Neuronal stem cell (in vitro differentiated cells): Measurements from ENCODE around the gene HSF2BP. TPM values are rescaled to one million over a fixed set of nuclear protein-coding genes. Genes with fewer than 3 reads are reported as not detected.
"Not testable (repeated sequence)": the region's sequence is repeated elsewhere in the genome, so short reads cannot be mapped to it uniquely, and the experiment has no call there.

Experiments
- DNase-seq: peaks from one replicate; pipeline ENCODE4 v3.0.0-alpha.2; 2013; ENCODE audit warnings: low spot score
- H2AFZ ChIP-seq: one replicate; pipeline ENCODE4 v1.6.1; 2013; ENCODE audit warnings: mild to moderate bottlenecking, low read length, inconsistent platforms
- H2AK5ac ChIP-seq: 2 replicates; pipeline ENCODE4 v1.6.1; 2013; ENCODE audit warnings: low read depth, mild to moderate bottlenecking, inconsistent platforms, low read length, moderate library complexity, mixed read lengths
- H2BK120ac ChIP-seq: 2 replicates; pipeline ENCODE4 v1.6.1; 2013; ENCODE audit warnings: low read depth, mild to moderate bottlenecking, inconsistent platforms, low read length, moderate library complexity, mixed read lengths
- H2BK12ac ChIP-seq: one replicate; pipeline ENCODE4 v1.6.1; 2013; ENCODE audit warnings: low read length, inconsistent platforms
- H2BK15ac ChIP-seq: 2 replicates; pipeline ENCODE4 v1.6.1; 2013; ENCODE audit warnings: mild to moderate bottlenecking, low read length, inconsistent platforms, mixed read lengths
- H2BK5ac ChIP-seq: one replicate; pipeline ENCODE4 v1.6.1; 2013; ENCODE audit warnings: inconsistent platforms, mild to moderate bottlenecking, low read length, moderate library complexity
- H3K14ac ChIP-seq: one replicate; pipeline ENCODE4 v1.6.1; 2013; ENCODE audit warnings: low read length, inconsistent platforms
- H3K18ac ChIP-seq: 2 replicates; pipeline ENCODE4 v1.6.1; 2013; ENCODE audit warnings: low read length, inconsistent platforms
- H3K23ac ChIP-seq: 2 replicates; pipeline ENCODE4 v1.6.1; 2013; ENCODE audit warnings: low read depth, mild to moderate bottlenecking, mixed read lengths, low read length, inconsistent platforms; ENCODE audit not compliant: poor library complexity
- H3K27ac ChIP-seq: replicated peaks from 3 replicates; pipeline ENCODE4 v1.5.1; 2013; ENCODE audit warnings: low read length, inconsistent platforms
- H3K27me3 ChIP-seq, 3 experiments: 2 replicates each; pipeline ENCODE4 v1.6.1; 2013; ENCODE audit warnings: low read length in 3 of 3, mild to moderate bottlenecking in 2 of 3, inconsistent platforms in 1 of 3, low read depth in 1 of 3, mixed read lengths in 1 of 3, moderate library complexity in 1 of 3; ENCODE audit not compliant: control insufficient read depth in 3 of 3, insufficient read depth in 3 of 3
- H3K36me3 ChIP-seq, 2 donors: replicated peaks in 1 of 2; 2 replicates each; pipeline ENCODE4 v1.6.1; 2013; ENCODE audit warnings: low read length in 2 of 2; ENCODE audit not compliant: control insufficient read depth in 2 of 2, insufficient read depth in 2 of 2
- H3K4ac ChIP-seq: 2 replicates; pipeline ENCODE4 v1.6.1; 2013; ENCODE audit warnings: inconsistent platforms, mild to moderate bottlenecking, low read length, moderate library complexity
- H3K4me1 ChIP-seq, 2 donors: 1 replicate in 1 of 2; 2 replicates in 1 of 2; pipeline ENCODE4 v1.6.1; 2013; ENCODE audit warnings: low read length in 2 of 2, low read depth in 1 of 2; ENCODE audit not compliant: control insufficient read depth in 2 of 2, insufficient read depth in 1 of 2
- H3K4me2 ChIP-seq: one replicate; pipeline ENCODE4 v1.6.1; 2013; ENCODE audit warnings: mild to moderate bottlenecking, low read length, inconsistent platforms; ENCODE audit not compliant: insufficient read depth, poor library complexity, severe bottlenecking
- H3K4me3 ChIP-seq, 2 donors: 2 replicates each; pipeline ENCODE4 v1.5.1; 2013; ENCODE audit warnings: low read length in 2 of 2, mild to moderate bottlenecking in 2 of 2, inconsistent platforms in 1 of 2, moderate library complexity in 1 of 2
- H3K79me1 ChIP-seq: one replicate; pipeline ENCODE4 v1.6.1; 2013; ENCODE audit warnings: low read depth, mild to moderate bottlenecking, inconsistent platforms, low read length, moderate library complexity
- H3K9ac ChIP-seq: one replicate; pipeline ENCODE4 v1.6.1; 2013; ENCODE audit warnings: mild to moderate bottlenecking, low read depth, low read length, inconsistent platforms; ENCODE audit not compliant: poor library complexity
- H3K9me3 ChIP-seq, 2 donors: replicated peaks in 1 of 2; 2 replicates each; pipeline versions ENCODE3 to v1.6.1; 2013; ENCODE audit warnings: low read length in 2 of 2, mild to moderate bottlenecking in 2 of 2, inconsistent platforms in 1 of 2, low read depth in 1 of 2, mixed read lengths in 1 of 2, moderate library complexity in 1 of 2; ENCODE audit not compliant: control insufficient read depth in 2 of 2, insufficient read depth in 1 of 2
- H4K8ac ChIP-seq: one replicate; pipeline ENCODE4 v1.6.1; 2013; ENCODE audit warnings: low read depth, mild to moderate bottlenecking, inconsistent platforms, low read length, moderate library complexity
- H4K91ac ChIP-seq: one replicate; pipeline ENCODE4 v1.6.1; 2013; ENCODE audit warnings: low read length, low read depth, mild to moderate bottlenecking, inconsistent platforms; ENCODE audit not compliant: poor library complexity
- WGBS, 2 donors: extraction: QIAGEN DNeasy Blood & Tissue Kit; methylation state at CpG; one replicate each; pipeline ENCODE4 v1.1.7; 2013; ENCODE audit warnings: missing lambda C conversion rate in 2 of 2, mixed read lengths in 1 of 2; ENCODE audit not compliant: insufficient read length in 2 of 2, insufficient replicate concordance in 1 of 2; ENCODE audit errors: extremely low coverage in 2 of 2; 5-methylcytosine and 5-hydroxymethylcytosine counted together
- small RNA-seq: library from polyadenylated mRNA; stranded (forward); fragments of <200 nt; extraction: miRNeasy Mini kit (QIAGEN cat#:217004); gene quantifications from one replicate; pipeline ENCODE3, GENCODE V24; 2013; ENCODE audit not compliant: insufficient read depth

HSF2BP gene

GRCh38 chr21:43479197-43479596 lies 180.1 kb downstream of the HSF2BP start:
- H3K9me3 ChIP-seq, H3K36me3 ChIP-seq, H3K27ac ChIP-seq, H3K4me3 ChIP-seq, H2BK12ac ChIP-seq, H2AK5ac ChIP-seq, H4K8ac ChIP-seq, H3K14ac ChIP-seq, H3K79me1 ChIP-seq, H2AFZ ChIP-seq, H3K4me1 ChIP-seq, H3K9ac ChIP-seq, H3K18ac ChIP-seq, DNase-seq, H3K23ac ChIP-seq, H3K4me2 ChIP-seq, H2BK15ac ChIP-seq, H3K4ac ChIP-seq, H2BK120ac ChIP-seq, H3K27me3 ChIP-seq, H2BK5ac ChIP-seq, H4K91ac ChIP-seq: not testable (repeated sequence)
- no CpG with 5 or more reads among the region's 13 CpGs for WGBS, 2 donors

Small RNA genes within 50 kb of the gene (small RNA-seq; reads per million reads assigned to genes)
- gene MIR6070 = not detected
